HG03439 (cell line): ENCODE data around the gene ATP6V0A4.
"Not testable (repeated sequence)": the region's sequence is repeated elsewhere in the genome, so short reads cannot be mapped to it uniquely, and the experiment has no call there.

Experiments used
- ATAC-seq: cut with Tn5 transposase; IDR thresholded peaks from one replicate; pipeline ENCODE4 v1.9.1; 2021; ENCODE audit warnings: mild to moderate bottlenecking, moderate library complexity; ENCODE audit not compliant: unreplicated experiment

ATP6V0A4 gene

DNA sequence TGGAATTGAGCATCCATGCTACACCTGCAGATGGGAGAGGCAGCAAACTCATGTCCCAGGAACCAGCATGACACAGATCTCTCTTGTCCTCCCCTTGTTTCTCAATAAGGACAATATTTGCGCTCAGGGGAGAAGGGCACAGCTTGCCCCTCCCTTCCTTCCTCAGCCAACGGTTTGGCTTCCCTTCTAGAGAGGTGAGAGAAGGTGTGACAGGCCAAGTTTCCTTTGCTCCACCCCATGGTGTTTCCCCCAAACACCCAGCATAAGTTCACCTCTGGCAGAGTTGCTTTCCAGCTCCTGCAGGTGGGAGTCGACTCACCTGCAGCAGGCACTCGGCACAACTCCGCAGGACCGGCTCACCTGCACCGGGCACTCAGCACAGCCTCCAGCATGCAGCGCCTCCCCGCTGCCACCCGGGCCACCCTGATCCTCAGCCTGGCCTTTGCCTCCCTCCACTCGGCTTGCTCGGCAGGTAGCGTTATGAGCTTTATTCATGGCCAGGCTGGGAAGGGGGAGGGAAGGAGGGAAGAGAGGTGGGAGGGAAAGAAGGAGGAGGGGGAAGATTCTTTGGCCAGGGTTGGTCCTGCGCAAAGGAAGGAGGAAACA, at the start of gene ATP6V0A4, which contains the start of gene TMEM213:
Gene ATP6V0A4, minus strand, starts transcription at position 482 of the 606 bp plus-strand sequence. CDS start 26,949 bp downstream, outside the sequence.
Gene TMEM213, plus strand, starts transcription at position 280 of the 606 bp plus-strand sequence. Its CDS starts 111 bp downstream, at position 391.
- ATAC-seq = no peak

DNA sequence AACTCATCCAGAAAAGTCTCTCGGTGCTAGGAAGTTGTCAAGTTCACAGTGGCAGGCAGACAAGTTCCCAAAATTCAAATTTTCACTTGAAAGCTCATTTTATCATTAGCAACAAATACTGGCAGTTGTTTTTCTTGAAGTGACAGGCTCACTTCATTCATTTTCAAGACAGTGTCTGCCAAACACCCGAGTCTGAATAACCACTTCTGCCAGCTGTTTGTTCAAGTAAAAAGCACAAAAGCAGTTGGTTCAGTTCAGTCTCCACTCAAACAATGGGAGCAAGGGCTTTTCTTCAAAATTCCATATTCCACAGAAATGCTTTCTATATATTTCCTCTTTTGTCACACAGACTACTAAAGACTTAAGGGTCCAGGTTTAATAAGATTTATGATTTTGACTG, 47.7 kb upstream of the ATP6V0A4 start:
- no peak for ATAC-seq

GRCh38 chr7:138843632-138844580, 45.9 kb upstream of the ATP6V0A4 start:
- ATAC-seq = no peak

GRCh38 chr7:138842111-138842510, 44.1 kb upstream of the ATP6V0A4 start:
- no peak for ATAC-seq

- no peak for ATAC-seq
Measured at GRCh38 chr7:138838166-138838565, 40.2 kb upstream of the ATP6V0A4 start.

DNA sequence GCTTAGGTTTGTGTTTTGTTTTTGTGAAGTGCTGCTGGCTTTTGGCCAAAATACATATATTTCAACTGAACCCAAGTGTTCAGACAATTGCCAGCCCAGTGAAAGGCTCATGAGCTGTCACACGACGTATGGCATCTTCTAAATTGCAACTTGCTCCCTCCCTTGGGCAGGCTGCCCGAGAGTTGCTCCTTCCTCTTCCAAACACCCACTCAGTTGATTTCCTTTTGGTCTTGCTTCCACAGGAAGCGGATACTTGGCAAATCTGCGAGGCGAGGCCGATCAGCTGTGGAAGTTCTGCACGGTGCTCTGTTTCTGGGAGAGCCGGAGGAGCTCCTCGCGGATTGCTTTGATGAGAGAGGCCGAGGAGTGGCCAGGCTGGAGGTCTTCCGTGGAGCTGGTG, 39.6 kb upstream of the ATP6V0A4 start:
- ATAC-seq = no peak

GRCh38 chr7:138835087-138835486, 37.1 kb upstream of the ATP6V0A4 start:
- ATAC-seq = no peak

GRCh38 chr7:138834583-138834982, 36.6 kb upstream of the ATP6V0A4 start:
- no peak for ATAC-seq

- ATAC-seq = no peak
Measured at GRCh38 chr7:138833596-138833995, 35.6 kb upstream of the ATP6V0A4 start.

DNA sequence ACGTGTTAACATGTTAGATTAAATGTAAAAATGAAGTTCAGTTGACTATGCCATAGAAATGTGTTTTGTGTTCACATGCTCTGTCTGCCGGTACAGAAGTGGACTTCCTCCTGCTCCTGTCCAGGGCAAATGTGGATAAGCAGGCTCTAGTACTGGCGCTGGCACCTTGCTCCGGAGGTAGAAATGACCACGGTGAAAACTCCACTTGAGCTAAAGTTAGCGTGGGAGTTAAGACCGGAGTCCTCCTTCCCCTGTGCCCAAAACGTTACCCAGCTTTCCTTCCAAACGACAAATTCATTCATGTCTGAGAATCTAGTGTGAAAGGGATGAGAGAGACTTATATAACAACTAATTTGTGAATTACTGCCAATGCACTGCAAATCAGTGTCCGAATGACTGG, 35.0 kb upstream of the ATP6V0A4 start:
- no peak for ATAC-seq

- ATAC-seq = no peak
Measured at GRCh38 chr7:138829335-138829734, 31.3 kb upstream of the ATP6V0A4 start.

DNA sequence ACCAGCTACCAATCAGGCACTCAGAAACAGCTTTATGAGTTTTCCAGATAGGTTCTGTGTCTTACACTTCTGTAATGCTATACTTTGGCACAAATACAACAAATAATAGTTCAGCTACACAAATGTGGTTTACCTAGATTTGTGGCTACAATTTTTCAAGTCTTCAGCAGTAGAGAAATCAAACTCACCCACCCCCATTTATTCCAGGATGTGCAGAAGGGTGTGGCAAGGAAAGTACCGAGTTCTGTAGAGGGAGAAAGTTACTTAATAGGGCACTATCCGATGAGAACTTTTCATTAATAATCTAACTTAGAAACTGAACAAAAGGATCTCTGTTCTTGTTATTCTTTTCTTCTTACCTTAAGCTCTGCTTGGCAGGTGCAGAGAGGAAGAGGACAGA, 30.3 kb upstream of the ATP6V0A4 start:
- ATAC-seq = no peak

DNA sequence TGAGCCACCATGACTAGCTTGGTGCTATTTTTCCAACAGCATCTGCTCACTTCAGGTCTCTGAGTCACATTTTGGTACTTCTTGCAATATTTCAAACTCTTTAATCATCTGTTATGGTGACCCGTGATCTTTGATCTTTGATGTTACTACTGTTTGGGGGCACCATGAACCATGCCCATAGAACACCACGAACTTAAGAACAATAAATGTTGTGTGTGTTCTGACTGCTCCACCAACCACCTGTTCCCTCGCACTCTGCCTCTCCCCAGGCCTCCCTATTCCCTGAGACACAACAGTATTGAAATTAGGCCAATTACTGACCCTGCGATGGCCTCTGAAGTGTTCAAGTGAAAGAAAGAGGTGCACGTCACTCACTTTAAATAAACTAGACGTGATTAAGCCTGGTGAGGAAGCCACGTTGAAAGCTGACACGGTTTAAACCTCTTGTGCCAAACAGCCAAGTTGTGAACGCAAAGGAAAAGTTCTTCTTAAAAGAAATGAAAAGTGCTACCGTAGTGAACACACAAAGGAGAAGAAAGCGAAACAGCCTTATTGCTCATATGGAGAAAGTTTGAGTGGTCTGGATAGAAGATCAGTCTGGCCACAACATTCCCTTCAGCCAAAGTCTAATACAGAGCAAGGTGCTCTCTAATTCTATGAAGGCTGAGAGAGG, 27.2 kb upstream of the ATP6V0A4 start:
- ATAC-seq = no peak

DNA sequence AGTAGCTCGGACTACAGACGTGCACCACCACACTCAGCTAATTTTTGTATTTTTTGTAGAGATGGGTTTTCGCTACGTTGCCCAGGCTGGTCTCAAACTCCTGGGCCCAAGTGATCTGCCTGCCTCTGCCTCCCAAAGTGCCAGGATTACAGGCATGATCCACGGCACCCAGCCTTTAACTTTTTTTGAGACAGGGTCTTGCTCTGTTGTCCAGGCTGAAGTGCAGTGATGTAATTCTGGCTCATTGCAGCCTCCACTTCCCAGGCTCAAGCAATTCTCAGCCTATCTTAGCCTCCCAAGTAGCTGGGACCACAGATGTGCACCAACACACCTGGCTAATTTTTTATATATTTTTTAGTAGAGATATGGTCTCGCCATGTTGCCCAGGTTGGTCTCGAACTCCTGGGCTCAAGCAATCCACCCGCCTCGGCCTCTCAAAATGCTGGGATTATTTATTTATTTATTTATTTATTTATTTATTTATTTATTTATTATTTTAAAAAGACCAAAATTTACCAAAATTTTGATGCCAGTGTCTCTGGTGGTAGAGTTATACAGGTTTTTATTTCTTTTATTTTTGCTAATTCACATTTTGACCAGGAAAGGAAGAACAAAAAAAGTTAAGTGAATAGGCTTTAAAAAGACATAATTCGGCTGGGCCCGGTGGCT, 25.0 kb upstream of the ATP6V0A4 start:
- no peak for ATAC-seq

DNA sequence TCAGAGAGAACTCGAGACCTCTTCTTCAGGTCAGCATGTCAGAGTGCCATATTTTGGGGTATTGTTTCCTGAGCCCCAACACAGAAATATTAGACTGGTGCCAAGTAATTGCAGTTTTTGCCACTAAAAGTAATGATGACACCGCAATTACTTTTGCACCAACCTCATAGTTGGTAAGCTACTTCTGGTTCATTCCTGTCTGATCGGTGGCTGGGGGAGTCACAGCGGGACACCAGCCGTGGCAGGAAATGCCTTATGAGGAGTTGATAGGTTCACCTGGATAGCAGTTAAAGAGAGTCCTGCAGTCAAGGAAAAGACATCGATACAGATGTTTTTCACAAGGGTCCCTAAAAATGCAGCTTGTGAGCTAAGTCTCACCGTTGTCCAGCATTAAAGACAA, 23.9 kb upstream of the ATP6V0A4 start:
- no peak for ATAC-seq

- ATAC-seq = no peak
Measured at GRCh38 chr7:138819625-138820024, 21.6 kb upstream of the ATP6V0A4 start.

- no peak for ATAC-seq
Measured at GRCh38 chr7:138816650-138817049, 18.7 kb upstream of the ATP6V0A4 start.

DNA sequence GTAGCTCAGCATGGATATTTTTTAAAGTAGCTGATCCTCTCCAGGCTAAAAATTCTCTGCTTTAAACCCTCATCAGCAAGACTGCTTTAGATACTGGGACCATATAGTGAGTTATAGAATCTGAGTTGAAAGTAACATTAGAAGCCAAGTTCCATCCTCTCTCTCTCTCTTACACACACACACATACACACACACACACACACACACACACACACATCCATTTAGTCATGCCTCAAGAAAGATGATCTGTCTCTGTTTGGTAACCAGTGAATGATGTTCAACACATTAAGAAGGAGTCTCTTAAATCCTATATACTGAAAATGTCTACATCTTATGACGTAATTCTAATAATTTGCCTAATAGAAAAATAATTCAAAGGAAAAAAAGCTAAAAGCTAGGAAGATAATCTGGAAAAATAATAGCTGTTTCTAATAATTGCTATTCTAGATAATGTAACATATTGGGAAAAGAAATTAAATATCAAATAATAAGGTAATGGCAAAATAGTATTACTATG, 16.9 kb upstream of the ATP6V0A4 start:
- no peak for ATAC-seq

- no peak for ATAC-seq
Measured at GRCh38 chr7:138813945-138814344, 15.9 kb upstream of the ATP6V0A4 start.

- ATAC-seq = not testable (repeated sequence)
Measured at GRCh38 chr7:138811327-138811726, 13.3 kb upstream of the ATP6V0A4 start.

DNA sequence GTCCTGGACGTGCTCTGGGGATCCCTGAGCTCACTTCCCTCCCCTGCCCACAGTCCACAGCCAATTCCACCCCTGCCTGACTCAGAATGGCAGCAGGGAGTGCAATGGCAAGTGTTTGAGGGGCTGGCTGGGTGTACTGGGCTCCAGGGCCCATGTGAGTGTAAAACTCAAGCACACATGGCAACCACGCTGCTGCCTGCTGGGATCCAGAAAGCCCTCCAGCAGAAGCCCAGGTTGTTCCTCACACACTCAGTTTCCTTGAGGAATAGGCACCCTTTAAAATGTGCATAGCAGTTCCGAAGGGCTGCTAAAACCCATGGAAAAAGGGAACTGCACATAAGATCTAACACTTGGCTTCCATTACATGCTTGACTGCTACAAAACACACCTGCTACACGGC, 11.3 kb upstream of the ATP6V0A4 start:
- no peak for ATAC-seq
